ENCODE measurements around the gene SSR1. TPM values are rescaled to one million over a fixed set of nuclear protein-coding genes. Genes with fewer than 3 reads are reported as not detected.

Gene SSR1
- total and polyA plus RNA-seq, 2 experiments from 2014 or later: 65.3 to 70.2 TPM

DNA sequence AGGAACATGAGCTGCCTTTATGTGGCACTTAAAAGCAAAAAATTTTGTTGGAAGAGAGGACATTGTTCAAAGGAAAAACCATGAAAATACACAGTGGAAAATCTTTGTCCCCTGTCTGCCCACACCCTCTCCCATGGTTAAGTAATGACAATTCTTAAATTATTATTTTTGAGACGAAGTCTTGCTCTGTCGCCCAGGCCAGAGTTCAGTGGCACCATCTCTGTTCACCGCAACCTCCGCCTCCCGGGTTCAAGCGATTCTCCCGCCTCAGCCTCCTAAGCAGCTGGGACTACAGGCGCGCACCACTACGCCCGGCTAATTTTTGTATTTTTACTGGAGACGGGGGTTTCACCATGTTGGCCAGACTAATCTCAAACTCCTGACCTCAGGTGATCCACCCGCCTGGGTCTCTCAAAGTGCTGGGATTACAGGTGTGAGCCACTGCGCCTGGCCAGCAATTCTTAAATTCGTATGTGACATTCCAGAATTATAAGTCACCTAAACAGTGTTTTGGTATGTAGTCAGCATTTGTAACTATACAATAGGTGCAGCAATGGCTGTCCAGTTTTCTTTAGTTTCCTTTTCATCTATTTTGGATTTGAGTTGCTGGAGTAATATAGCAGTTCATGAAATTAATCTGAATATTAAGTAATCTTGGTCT lies 636 bp upstream of the SSR1 start:
- ATAC-seq (no peak), DNase-seq (ENCODE audit: low spot score) (no peak)
- peaks cover 14% of the 10 kb centered on the region for H3K36me3 ChIP-seq (ENCODE audit: insufficient read depth)
- no peaks in the 10 kb centered on the region for H3F3A ChIP-seq (replicated peaks; ENCODE audit: low read depth)
- H3K27ac Mint-ChIP-seq: peak overlapping the region; percentile 85
- H3K27me3 ChIP-seq (ENCODE audit: insufficient read depth): no peaks in the 10 kb centered on the region
- peaks cover 3% of the 10 kb centered on the region for H3K27me3 Mint-ChIP-seq (ENCODE audit: insufficient read depth, low read depth, poor library complexity)
- peaks cover 12% of the 10 kb centered on the region for H3K4me1 Mint-ChIP-seq
- TF ChIP-seq, protein P1, sequence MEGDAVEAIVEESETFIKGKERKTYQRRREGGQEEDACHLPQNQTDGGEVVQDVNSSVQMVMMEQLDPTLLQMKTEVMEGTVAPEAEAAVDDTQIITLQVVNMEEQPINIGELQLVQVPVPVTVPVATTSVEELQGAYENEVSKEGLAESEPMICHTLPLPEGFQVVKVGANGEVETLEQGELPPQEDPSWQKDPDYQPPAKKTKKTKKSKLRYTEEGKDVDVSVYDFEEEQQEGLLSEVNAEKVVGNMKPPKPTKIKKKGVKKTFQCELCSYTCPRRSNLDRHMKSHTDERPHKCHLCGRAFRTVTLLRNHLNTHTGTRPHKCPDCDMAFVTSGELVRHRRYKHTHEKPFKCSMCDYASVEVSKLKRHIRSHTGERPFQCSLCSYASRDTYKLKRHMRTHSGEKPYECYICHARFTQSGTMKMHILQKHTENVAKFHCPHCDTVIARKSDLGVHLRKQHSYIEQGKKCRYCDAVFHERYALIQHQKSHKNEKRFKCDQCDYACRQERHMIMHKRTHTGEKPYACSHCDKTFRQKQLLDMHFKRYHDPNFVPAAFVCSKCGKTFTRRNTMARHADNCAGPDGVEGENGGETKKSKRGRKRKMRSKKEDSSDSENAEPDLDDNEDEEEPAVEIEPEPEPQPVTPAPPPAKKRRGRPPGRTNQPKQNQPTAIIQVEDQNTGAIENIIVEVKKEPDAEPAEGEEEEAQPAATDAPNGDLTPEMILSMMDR (conservative IDR thresholded peaks at IDR 0.05; ENCODE audit: low read depth in 2 of 2): no peak
- no peak for TF ChIP-seq EZH2phosphoT487 (IDR thresholded peaks at IDR 0.05; ENCODE audit: unreplicated experiment)
- no peak for TF ChIP-seq STAT1 (IDR thresholded peaks at IDR 0.05; ENCODE audit: unreplicated experiment)
- TF ChIP-seq, protein P2, sequence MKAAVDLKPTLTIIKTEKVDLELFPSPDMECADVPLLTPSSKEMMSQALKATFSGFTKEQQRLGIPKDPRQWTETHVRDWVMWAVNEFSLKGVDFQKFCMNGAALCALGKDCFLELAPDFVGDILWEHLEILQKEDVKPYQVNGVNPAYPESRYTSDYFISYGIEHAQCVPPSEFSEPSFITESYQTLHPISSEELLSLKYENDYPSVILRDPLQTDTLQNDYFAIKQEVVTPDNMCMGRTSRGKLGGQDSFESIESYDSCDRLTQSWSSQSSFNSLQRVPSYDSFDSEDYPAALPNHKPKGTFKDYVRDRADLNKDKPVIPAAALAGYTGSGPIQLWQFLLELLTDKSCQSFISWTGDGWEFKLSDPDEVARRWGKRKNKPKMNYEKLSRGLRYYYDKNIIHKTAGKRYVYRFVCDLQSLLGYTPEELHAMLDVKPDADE (IDR thresholded peaks at IDR 0.05): no peak
- no peak for TF ChIP-seq ZNF331 (CRISPR knock-in tag; IDR thresholded peaks at IDR 0.05; ENCODE audit: low read depth)
- TF ChIP-seq, protein P3, sequence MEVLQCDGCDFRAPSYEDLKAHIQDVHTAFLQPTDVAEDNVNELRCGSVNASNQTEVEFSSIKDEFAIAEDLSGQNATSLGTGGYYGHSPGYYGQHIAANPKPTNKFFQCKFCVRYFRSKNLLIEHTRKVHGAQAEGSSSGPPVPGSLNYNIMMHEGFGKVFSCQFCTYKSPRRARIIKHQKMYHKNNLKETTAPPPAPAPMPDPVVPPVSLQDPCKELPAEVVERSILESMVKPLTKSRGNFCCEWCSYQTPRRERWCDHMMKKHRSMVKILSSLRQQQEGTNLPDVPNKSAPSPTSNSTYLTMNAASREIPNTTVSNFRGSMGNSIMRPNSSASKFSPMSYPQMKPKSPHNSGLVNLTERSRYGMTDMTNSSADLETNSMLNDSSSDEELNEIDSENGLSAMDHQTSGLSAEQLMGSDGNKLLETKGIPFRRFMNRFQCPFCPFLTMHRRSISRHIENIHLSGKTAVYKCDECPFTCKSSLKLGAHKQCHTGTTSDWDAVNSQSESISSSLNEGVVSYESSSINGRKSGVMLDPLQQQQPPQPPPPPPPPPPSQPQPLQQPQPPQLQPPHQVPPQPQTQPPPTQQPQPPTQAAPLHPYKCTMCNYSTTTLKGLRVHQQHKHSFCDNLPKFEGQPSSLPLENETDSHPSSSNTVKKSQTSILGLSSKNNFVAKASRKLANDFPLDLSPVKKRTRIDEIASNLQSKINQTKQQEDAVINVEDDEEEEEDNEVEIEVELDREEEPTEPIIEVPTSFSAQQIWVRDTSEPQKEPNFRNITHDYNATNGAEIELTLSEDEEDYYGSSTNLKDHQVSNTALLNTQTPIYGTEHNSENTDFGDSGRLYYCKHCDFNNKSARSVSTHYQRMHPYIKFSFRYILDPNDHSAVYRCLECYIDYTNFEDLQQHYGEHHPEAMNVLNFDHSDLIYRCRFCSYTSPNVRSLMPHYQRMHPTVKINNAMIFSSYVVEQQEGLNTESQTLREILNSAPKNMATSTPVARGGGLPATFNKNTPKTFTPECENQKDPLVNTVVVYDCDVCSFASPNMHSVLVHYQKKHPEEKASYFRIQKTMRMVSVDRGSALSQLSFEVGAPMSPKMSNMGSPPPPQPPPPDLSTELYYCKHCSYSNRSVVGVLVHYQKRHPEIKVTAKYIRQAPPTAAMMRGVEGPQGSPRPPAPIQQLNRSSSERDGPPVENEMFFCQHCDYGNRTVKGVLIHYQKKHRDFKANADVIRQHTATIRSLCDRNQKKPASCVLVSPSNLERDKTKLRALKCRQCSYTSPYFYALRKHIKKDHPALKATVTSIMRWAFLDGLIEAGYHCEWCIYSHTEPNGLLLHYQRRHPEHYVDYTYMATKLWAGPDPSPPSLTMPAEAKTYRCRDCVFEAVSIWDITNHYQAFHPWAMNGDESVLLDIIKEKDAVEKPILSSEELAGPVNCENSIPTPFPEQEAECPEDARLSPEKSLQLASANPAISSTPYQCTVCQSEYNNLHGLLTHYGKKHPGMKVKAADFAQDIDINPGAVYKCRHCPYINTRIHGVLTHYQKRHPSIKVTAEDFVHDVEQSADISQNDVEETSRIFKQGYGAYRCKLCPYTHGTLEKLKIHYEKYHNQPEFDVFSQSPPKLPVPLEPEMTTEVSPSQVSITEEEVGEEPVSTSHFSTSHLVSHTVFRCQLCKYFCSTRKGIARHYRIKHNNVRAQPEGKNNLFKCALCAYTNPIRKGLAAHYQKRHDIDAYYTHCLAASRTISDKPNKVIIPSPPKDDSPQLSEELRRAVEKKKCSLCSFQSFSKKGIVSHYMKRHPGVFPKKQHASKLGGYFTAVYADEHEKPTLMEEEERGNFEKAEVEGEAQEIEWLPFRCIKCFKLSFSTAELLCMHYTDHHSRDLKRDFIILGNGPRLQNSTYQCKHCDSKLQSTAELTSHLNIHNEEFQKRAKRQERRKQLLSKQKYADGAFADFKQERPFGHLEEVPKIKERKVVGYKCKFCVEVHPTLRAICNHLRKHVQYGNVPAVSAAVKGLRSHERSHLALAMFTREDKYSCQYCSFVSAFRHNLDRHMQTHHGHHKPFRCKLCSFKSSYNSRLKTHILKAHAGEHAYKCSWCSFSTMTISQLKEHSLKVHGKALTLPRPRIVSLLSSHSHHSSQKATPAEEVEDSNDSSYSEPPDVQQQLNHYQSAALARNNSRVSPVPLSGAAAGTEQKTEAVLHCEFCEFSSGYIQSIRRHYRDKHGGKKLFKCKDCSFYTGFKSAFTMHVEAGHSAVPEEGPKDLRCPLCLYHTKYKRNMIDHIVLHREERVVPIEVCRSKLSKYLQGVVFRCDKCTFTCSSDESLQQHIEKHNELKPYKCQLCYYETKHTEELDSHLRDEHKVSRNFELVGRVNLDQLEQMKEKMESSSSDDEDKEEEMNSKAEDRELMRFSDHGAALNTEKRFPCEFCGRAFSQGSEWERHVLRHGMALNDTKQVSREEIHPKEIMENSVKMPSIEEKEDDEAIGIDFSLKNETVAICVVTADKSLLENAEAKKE (CRISPR knock-in tag; IDR thresholded peaks at IDR 0.05): no peak
- TF ChIP-seq, protein P4, sequence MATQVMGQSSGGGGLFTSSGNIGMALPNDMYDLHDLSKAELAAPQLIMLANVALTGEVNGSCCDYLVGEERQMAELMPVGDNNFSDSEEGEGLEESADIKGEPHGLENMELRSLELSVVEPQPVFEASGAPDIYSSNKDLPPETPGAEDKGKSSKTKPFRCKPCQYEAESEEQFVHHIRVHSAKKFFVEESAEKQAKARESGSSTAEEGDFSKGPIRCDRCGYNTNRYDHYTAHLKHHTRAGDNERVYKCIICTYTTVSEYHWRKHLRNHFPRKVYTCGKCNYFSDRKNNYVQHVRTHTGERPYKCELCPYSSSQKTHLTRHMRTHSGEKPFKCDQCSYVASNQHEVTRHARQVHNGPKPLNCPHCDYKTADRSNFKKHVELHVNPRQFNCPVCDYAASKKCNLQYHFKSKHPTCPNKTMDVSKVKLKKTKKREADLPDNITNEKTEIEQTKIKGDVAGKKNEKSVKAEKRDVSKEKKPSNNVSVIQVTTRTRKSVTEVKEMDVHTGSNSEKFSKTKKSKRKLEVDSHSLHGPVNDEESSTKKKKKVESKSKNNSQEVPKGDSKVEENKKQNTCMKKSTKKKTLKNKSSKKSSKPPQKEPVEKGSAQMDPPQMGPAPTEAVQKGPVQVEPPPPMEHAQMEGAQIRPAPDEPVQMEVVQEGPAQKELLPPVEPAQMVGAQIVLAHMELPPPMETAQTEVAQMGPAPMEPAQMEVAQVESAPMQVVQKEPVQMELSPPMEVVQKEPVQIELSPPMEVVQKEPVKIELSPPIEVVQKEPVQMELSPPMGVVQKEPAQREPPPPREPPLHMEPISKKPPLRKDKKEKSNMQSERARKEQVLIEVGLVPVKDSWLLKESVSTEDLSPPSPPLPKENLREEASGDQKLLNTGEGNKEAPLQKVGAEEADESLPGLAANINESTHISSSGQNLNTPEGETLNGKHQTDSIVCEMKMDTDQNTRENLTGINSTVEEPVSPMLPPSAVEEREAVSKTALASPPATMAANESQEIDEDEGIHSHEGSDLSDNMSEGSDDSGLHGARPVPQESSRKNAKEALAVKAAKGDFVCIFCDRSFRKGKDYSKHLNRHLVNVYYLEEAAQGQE (IDR thresholded peaks at IDR 0.05; ENCODE audit: unreplicated experiment): no peak
- no peak for TF ChIP-seq CREB1 (CRISPR knock-in tag; IDR thresholded peaks at IDR 0.05; ENCODE audit: low read depth)
- no peak for TF ChIP-seq JUNB (IDR thresholded peaks at IDR 0.05; ENCODE audit: unreplicated experiment)
- TF ChIP-seq EZH2 (IDR thresholded peaks at IDR 0.05; ENCODE audit: low read depth, unreplicated experiment): no peak
- no peak for TF ChIP-seq NANOG (IDR thresholded peaks at IDR 0.05; ENCODE audit: borderline replicate concordance)
- TF ChIP-seq POLR2AphosphoS5 (IDR thresholded peaks at IDR 0.05; ENCODE audit: low read depth): no peak
- no peak for TF ChIP-seq ZNF114 (CRISPR knock-in tag; IDR thresholded peaks at IDR 0.05)
- H3K27ac ChIP-seq (ENCODE audit: low read depth): peak overlapping the region; percentile 13; the same call in 1 of the 2 replicates
- H3K4me2 ChIP-seq: peak overlapping the region; percentile 60
- H3K4me3 ChIP-seq: peak overlapping the region; percentile 91
- peak overlapping the region; percentile 94 for H3K4me3 Mint-ChIP-seq
- H3K9me3 Mint-ChIP-seq: no peaks in the 10 kb centered on the region
- H4K20me1 ChIP-seq (replicated peaks; ENCODE audit: insufficient read depth): peaks cover 6% of the 10 kb centered on the region; the same call in 1 of the 2 replicates
- H3K4me1 ChIP-seq (ENCODE audit: insufficient read depth): peaks cover 16% of the 10 kb centered on the region
- H3K79me2 ChIP-seq (replicated peaks; ENCODE audit: insufficient read depth): peaks cover 39% of the 10 kb centered on the region
- peak overlapping the region; percentile 10; the same call in 1 of the 2 replicates for H2AFZ ChIP-seq
- H3K9me2 ChIP-seq (ENCODE audit: insufficient read depth): no peaks in the 10 kb centered on the region; the same call in 1 of the 2 replicates
- peaks cover 27% of the 10 kb centered on the region for H3K36me3 Mint-ChIP-seq (ENCODE audit: low read depth)
